ENCODE measurements around the gene ZNF830.
"Not testable (repeated sequence)": the region's sequence is repeated elsewhere in the genome, so short reads cannot be mapped to it uniquely, and the experiment has no call there.

Gene ZNF830

GRCh38 chr17:34991606-34992005, 30.3 kb downstream of the ZNF830 start:
- no peak for DNase-seq

GRCh38 chr17:34993031-34993430, 31.7 kb downstream of the ZNF830 start:
- no peak for DNase-seq

- no peak for DNase-seq
Observed at GRCh38 chr17:34996422-34997285, 35.3 kb downstream of the ZNF830 start.

DNA sequence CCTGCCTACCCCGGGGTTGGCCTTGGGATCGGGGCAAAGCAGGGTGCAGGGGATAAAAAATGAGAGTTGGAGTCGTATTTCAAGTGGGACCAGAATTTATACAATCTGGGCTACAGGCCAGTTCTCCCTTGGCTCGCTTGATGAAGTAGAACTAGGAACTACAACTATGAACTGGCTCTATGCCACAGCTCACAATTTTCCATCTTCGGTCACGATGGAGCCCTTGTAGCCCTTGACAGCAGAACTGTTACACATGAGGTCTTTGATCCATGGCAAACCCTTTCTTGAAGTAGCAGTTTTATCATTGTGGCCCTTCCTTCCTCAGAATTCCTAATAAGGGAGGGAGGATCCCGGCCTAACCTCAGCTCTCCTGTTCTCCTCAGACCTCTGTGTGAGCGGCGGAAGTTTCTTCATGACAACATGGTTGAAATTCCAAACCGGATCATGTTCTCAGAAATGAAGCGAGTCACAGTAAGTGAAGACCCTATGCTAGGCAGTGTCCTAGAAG, 36.1 kb downstream of the ZNF830 start:
- DNase-seq = no peak

GRCh38 chr17:34998205-34998604, 36.9 kb downstream of the ZNF830 start:
- DNase-seq = peak; percentile 84

GRCh38 chr17:34999456-34999855, 38.1 kb downstream of the ZNF830 start:
- DNase-seq = no peak

DNA sequence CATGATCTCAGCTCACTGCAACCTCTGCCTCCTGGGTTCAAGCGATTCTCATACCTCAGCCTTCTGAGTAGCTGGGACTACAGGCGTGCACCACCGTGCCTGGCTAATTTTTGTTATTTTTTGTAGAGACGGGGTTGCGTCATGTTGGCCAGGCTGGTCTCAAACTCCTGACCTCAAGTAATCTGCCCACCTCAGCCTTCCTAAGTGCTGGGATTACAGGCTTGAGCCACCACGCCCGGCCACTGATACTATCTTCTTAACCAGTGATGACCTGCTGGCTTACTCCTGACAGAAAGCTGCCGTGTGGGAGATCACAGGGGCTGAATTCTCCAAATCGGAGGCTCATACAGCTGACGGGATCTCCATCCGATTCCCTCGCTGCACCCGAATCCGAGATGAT, 39.6 kb downstream of the ZNF830 start:
- DNase-seq = not testable (repeated sequence)

- no peak for DNase-seq
Observed at GRCh38 chr17:35001549-35001948, 40.2 kb downstream of the ZNF830 start.

GRCh38 chr17:35002876-35003551, 41.7 kb downstream of the ZNF830 start:
- DNase-seq = no peak

DNA sequence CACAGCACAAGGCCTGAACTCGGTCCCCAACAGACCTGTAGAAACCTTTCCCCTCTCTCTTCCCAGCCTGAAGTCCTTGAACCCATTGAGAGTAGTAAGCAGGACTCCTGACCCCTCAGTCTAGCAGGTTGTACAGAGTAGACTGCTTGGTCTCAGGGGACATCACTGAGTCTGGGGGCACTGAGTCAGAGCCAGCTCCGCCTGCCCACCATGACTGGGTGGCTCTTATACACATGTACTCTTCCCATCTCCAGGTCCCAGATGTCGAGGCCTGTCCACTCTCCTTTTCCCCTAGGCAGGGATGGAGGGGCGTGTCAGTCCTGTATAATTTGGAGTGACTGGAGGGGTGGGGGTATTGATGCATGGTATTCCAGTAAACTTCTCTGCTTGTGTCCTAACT, 42.4 kb downstream of the ZNF830 start:
- DNase-seq = no peak

DNA sequence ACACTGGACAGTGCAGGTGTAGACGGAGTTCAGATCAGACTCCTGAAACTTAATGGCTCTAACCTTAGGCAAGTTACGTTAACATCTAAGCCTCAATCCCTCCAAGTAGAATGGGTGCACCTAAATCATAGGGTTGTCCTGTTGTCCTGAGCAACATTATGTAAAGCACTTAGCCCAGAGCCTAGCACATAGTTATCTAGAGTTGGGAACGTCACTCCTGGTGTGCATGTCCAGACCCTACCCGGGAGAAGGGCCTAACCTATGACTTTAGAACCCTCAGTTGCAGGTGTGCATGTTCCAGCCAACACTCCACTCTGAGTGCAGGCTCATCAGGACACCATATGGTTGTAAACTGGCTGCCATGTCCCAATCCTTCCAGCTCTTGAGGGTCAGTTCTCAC, 45.0 kb downstream of the ZNF830 start:
- no peak for DNase-seq

- no peak for DNase-seq
Observed at GRCh38 chr17:35006961-35007360, 45.6 kb downstream of the ZNF830 start.

DNA sequence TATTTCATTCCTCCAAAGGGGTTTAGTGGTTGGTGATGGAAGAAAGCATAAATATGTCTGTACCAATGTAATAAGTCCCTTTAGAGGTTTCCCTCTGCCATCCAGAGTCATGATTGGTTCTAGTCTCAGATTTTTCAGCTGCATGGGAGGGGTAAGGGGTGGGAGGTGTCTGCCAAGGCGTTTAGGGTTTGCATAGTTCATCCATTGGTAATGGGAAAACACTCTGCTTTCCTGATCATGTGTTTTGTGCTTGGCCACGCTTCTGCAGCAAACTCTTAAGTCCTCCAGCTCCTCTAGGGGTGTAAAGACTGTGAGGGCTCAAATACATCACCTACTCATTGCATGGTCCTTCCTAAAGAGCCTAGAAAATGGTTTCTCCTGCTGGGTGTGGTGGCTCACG, 48.8 kb downstream of the ZNF830 start:
- DNase-seq = no peak

DNA sequence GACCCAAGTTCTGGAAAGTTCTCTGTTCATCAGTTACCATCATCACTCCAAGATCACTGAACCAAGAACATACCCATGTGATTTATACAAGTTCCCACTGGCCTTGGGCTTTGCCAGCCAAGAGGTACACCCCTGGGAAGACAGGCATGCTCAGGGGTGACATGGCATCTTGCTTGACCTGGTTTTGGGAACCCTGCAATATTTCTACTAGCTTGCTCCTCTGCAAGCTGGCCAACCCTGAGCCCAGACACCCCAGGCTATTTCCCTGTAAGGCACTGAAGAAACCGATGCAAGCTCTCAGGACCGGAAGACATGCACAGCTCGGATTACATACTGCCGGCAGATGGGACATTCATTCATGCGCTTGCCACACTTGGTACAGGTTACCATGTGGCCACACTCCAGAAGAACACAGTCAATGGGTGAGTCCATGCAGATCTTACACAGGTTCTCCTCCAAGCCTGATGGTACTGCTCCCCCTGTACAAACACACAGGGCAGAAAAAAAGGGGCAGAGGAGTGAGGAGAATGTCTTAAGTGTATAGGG, 50.4 kb downstream of the ZNF830 start:
- no peak for DNase-seq
